GM20431 (cell line): ENCODE measurements around the gene TMC2.

ENCODE experiments used
- in situ Hi-C: fragments of 300-500 bp; cut with MseI, MboI; formaldehyde crosslinking; loops from one replicate; pipeline ENCODE4 v1.15.0; 2020; ENCODE audit warnings: low sequenced_read_pairs; ENCODE audit not compliant: unreplicated experiment

The TMC2 gene

DNA sequence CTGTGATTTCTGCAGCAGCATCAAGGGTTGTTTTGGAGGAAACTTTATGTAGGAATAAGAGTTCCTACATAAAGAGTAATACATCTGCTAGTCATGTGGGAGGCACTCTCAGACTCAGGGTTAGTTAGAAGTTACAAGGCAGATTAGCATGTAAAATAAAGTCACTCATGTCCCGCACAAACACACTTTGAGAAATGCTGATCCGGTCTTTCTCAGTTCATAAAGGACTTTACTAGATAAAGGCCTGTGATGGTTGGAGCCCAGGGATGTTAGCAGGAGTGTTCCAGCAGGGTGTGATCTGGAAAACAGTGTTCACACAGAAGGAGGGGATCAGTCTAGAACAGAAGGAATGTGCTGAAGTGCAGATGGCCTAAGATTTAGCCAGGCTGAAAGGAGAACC, 83.0 kb downstream of the TMC2 start:
- in situ Hi-C loops = no loop called here

DNA sequence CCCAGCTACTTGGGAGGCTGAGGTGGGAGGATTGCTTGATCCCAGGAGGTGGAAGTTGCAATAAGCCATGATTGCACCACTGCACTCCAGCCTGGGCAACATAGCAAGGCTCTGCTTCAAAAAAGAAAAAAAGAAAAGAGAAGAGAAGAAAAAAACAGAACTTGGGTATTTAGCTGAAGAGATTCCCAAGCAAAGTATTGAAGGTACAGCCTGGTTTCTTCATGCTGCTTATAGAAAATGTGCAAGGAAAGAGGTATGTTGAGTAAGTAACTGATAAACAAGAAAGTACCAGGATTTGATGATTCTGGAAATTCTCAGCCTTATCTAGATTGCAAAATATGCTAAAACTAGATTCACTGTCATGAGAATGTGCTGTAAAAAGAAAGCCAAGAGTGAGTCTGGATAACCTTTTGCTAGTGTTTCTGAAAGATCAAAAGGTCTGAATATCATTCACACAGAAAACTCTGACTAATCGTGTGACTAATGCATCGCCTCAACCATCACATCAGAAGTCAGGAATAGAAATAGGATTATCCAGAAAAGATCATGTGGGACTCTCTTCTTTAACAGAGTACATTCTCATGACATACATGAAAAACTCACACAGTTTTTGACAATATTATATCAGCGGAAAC, 83.7 kb downstream of the TMC2 start:
- in situ Hi-C loops = no loop called here

DNA sequence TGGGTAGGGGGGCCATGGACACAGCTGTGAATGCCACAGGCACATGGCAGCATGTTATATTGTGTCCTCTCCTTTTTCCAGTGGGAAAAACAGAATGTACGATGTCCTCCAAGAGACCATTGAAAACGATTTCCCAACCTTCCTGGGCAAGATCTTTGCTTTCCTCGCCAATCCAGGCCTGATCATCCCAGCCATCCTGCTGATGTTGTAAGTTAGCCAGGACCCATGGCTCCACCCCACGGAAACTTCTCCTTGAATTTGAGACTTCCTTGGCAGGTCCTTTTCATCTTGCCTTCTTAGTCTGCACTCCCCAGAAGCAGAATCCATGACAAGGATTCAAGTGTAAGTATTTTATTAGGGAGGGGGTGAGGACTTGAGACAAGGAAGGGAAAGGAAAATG, 87.8 kb downstream of the TMC2 start:
- in situ Hi-C loops = no loop called here

DNA sequence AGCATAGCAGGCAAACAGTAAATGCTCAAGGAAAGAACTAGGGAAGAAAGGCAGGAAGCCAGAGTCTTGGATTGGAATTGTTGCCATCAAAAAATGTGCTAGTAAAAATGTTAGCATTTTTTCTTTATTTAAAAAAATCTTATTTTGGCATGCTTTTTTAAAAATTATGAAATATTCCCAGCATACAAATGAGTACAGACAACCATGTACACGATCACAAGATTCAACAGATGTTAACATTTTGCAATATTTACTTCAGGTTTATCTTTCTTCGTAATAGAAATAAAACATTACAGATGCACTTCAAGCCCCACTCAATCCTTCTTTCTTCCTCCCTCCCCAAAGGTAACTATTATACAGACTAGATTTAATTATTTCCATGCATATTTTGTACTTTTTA, 88.7 kb downstream of the TMC2 start:
- in situ Hi-C loops = no loop called here

DNA sequence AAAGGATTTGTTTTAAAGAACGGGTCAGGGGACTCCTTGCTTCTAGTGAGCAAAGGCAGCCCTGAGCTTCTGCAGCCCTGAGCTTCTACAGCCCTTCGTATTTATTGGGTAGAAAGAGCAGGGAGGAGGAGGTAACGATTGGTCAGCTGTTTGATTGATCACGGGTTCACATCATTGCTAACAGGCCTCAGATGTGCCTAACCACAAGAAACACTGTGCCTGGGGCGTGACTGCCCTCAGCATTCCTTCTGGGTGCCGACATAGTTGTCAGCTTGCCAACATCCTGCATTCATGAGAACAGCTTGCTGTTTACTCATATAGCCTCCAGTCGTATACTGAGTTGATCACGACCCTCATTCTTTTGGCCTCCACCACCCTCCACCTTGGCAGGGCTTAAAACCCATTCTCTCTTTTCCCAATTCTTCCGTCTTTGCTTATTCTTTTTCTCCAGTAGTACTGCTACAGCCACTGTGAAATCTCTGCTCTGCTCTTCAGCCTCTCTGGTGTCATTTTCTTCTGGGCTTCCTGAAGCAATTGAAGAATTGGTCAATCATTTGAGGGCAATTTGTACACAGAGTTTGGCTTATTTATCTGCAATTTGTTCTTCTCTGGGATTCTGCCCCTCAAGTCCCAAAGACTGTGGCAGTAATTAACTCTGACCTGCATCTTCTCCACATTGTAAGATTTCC, 90.6 kb downstream of the TMC2 start:
- in situ Hi-C loops = no loop called here

DNA sequence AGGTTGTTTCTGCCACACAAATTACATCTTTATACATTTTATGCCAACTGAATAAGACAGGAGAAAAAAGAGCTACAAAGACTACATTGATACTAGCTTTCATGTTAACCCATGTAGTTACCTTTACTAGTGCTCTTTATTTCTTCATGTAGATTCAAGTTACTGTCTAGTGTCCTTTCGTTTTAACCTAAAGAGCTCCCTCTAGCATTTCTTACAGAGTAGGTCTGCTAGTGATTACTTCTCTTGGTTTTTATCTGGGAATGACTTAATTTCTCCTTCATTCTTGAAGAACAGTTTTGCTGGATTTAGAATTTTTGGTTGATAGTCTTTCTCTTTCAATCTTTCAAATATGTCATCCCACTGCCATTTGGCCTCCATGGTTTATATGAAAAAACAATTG, 94.9 kb downstream of the TMC2 start:
- in situ Hi-C loops = no loop called here

DNA sequence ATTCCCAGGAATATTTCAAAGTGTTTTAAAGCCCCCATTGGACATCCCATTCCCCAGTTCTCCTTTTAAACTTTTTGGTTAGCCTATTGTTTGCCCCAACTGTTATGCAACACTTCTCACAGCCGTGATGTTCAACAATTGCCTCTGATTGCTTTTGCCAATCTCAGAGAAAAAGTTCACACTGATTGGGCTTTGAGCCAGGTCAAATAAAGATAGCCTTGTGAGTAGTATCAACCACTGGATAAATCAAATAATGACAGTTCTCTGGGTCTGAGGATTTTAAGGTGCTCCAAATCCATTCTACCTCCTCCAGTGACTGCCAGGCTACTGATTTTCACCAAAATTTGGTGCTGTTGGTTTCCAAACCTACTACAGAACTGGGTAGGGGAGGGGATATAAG, 97.0 kb downstream of the TMC2 start:
- in situ Hi-C loops = no loop called here

DNA sequence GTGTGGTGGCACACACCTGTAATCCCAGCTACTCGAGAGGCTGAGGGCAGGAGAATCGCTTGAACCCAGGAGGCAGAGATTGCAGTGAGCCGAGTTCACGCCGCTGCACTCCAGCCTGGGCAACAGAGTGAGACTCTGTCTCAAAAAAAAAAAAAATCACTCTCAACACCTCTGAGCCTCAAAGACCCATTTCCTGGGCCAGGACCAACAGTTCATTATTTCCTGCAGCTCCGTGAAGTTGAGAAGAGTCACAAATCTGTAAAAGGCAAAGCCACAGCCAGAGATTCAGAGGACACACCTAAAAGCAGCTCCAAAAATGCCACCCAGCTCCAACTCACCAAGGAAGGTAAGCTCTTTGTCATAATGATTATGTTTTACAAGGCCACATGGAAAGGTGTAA, 100.9 kb downstream of the TMC2 start:
- in situ Hi-C loops = no loop called here

DNA sequence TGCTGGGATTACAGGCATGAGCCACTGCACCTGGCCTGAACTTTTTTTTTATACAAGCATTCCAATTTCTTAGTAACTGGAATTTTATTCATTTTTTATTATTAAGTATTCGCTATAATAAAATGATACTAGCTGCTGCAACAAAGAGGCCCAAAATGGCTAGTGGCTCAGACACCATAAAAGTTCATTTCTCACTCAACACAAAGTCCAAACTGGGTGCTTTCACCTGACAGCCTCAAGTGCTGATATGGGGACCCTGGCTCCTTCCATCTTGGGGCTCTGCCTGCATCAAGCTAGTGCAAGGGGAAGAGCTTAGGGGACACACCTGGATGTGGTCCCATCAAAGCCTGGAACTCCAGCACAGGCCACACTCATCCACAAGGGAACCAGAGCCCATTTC, 103.9 kb downstream of the TMC2 start:
- in situ Hi-C loops = no loop called here

DNA sequence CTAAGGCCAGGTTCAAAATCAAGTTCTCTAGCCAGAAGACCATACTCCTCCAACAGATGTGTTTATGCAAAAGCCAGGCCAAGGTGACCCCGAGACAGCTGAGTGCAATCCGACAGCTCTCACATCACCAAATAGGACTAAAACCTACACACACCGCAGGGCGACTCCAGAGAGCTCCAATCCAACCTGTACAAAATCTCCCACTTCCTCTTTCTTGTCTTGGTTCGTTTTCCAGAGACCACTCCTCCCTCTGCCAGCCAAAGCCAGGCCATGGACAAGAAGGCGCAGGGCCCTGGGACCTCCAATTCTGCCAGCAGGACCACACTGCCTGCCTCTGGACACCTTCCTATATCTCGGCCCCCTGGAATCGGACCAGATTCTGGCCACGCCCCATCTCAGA, 104.5 kb downstream of the TMC2 start:
- in situ Hi-C loops = no loop called here

DNA sequence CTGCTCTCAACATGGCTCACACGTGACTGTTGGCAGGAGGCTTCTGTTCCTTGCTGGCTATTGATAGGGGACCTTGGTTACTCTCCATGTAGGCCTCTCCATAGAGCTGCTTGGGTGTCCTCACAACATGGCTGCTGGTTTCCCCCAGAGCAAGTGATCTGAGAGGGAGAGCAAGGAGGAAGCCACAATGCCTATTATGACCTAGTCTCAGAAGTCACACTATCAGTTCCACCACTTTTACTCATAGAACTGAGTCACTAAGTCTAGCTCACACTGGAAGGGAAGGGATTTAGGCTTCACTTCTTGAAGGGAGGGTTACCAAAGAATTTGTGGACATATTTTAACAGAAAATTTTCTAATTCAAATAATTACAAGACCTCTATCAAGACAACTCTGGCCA, 107.3 kb downstream of the TMC2 start:
- in situ Hi-C loops = no loop called here

DNA sequence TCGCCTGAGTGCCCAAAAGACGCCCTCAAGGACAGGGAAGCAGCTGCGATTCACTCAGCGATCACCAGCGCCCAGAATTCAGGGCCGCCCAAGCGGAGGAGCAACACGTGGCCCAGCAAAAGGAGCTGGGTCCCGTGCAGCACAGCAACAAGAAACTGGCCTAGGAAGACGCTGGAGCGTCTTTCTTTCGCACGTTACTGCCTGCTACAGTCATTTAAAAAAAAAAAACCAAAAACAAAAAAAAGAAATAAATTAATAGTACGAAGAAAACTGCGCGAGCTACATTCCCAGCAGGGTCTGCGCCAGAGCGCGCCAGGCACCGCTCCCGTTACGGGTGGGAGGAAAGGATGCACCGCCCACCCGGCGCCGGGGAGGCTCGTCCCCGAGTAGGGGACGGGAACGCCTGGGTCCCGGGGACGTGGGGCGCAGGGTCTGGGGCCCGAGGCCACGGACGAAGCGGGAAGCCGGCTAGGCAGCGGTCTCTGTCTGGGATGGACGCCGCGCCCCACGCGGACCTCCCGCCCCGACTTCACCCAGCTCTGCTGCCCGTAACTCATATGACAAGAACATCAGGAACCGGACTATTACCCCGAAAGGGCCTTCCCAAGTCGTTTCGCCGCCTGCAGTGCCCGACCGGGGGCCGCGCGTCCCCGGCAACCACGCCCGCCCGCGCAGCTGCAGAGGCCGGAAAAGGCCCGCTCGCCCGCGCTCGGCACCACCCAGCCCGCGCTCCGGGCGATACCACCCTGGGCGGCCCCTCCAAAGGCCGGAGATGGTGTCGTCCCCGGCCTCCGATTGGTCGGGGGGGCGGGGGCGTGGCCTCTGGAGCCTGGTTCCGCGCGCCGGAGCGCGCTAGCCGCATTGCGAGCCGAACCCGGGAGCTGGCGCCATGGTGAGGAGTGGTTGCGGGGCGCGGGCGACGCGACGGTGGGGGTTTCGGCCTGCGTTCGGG, 115.7 kb downstream of the TMC2 start, which contains the start of gene NOP56:
TSS of gene NOP56 (plus strand) at position 861 of the 952 bp plus-strand sequence. CDS start at position 890, 29 bp downstream.
- in situ Hi-C loops = no loop called here

DNA sequence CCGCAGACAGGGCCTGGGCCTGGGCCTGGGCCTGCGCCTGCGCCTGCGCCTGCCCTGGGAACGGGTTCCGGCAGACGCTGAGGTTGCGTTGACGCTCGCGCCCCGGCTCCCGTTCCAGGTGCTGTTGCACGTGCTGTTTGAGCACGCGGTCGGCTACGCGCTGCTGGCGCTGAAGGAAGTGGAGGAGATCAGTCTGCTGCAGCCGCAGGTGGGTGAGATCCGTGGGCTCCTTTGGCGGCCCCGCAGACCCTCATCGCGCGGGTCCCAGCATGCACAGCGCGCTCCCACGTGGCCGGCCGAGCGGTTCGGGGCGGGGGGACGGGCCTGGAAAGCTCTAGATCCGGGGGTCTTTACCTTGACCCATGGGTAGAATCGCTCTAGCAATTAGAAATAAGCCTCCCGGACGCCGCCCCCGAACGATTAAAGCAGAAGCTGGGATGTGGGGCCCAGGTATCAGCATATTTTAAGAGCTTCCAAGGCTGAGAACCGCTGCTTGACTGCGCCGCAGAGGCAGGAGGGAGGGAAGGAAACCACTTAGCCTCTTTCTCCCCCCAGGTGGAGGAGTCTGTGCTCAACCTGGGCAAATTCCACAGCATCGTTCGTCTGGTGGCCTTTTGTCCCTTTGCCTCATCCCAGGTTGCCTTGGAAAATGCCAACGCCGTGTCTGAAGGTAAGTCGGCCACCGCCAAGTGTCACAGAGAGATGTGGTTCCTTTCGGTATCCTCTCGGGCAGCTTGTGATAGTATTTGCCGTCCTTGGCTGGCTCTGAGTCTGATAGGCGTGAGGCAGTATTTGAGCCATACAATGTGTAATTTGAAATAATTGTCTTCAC, 116.6 kb downstream of the TMC2 start:
- in situ Hi-C loops = no loop called here

DNA sequence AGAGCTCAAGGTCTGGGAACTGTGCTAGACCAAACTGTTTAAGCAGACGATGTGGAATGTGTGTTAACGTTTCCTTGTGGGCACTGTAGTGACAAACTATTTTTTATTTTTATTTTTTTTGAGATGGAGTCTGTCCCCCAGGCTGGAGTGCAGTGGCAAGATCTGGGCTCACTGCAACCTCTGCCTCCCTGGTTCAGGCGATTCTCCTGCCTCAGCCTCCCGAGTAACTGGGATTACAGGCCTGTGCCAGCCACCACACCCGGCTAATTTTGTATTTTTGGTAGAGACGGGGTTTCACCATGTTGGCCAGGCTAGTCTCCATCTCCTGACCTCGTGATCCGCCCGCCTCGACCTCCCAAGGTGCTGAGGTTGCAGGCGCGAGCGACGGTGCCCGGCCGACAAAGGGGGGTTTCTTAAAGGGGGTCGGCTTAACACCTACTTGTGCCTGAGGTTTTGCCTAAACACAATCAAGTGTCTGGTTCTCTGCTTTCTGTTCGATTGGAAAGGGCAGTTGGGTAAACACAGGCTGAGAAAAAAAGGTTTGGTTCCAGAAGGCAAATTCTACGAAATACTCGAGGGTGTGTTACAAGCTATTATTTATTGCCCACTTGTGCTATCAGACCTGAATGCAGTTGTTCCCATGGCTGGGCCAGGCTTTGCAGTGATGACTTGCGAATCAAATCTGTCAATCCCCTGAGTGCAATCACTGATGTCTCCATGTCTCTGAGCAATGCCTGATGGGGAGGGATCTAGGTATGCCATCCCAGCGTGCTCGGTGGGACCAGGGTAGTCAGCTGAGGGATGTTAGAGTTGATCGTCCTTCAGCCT, 117.4 kb downstream of the TMC2 start:
- in situ Hi-C loops = no loop called here

DNA sequence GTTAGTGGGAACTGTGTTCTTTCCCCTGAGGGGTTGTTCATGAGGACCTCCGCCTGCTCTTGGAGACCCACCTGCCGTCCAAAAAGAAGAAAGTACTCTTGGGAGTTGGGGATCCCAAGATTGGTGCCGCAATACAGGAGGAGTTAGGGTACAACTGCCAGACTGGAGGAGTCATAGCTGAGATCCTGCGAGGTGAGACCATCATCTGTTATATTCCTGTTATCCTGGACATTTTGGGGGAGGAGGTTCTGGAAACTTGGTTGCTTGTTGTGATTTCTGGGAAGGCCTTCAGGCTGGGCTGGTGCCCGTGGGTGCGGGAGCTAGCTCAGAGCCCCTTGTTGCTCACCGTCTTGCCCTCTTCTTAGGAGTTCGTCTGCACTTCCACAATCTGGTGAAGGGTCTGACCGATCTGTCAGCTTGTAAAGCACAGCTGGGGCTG, 118.0 kb downstream of the TMC2 start:
- in situ Hi-C loops = no loop called here

DNA sequence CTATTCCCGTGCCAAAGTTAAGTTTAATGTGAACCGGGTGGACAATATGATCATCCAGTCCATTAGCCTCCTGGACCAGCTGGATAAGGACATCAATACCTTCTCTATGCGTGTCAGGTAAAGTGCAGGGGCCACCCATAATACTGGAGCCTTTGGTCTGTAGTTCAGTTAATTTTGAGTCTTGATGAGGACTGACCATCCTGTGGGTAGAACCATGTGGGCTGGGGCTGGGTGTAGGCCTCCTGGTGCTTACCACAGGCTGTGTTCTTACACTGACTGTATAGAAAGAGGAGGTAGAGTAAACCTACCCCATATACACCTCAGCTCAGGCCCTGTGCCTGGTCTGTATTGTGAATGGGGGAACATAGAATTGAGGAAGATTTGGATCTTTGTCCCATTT, 118.5 kb downstream of the TMC2 start:
- in situ Hi-C loops = no loop called here

DNA sequence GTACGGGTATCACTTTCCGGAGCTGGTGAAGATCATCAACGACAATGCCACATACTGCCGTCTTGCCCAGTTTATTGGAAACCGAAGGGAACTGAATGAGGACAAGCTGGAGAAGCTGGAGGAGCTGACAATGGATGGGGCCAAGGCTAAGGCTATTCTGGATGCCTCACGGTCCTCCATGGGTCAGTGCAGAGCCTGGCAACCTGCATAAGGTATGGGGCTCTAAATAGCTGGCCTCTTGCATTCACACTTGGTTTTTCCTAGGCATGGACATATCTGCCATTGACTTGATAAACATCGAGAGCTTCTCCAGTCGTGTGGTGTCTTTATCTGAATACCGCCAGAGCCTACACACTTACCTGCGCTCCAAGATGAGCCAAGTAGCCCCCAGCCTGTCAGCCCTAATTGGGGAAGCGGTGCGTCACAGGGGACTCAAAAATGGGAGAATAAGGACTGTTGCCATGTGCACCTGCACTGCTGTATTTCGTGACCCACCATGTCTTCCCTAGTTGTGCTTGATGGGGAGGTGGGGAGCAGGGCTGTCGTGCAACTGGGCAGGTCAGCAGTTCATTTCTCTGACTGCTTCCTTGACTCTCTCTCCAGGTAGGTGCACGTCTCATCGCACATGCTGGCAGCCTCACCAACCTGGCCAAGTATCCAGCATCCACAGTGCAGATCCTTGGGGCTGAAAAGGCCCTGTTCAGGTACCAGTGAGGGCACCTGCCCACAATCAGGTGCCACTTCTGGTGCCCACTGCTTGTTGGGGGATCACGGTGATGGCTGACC, 119.2 kb downstream of the TMC2 start:
- in situ Hi-C loops = no loop called here

DNA sequence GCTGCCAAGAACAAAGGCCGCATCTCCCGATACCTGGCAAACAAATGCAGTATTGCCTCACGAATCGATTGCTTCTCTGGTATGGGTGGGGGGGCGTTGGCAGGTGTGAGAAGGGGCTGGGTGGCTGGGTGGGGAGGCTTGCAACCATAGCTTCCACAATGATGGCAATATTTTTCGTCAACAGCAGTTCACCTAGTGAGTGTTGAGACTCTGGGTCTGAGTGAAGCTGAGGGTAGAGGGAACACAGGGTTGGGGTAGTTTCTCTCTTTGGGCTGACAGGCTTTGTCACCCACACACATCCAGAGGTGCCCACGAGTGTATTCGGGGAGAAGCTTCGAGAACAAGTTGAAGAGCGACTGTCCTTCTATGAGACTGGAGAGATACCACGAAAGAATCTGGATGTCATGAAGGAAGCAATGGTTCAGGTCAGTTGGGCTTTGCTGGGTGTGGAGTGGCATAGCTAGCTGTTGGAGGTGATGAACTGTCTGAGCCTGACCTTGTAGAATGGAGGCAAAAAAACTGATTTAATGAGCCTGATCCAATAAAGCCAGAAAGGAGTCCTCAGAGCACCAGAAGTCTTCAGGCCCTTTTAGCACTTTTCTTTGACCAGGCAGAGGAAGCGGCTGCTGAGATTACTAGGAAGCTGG, 120.2 kb downstream of the TMC2 start:
- in situ Hi-C loops = no loop called here
